Mononuclear cell (primary cell): ENCODE data around the gene PYGB. TPM values are rescaled to one million over a fixed set of nuclear protein-coding genes. Genes with fewer than 3 reads are reported as not detected.
"Not testable (repeated sequence)": the region's sequence is repeated elsewhere in the genome, so short reads cannot be mapped to it uniquely, and the experiment has no call there.

Experiments used
- H3K27me3 ChIP-seq: 2 replicates; pipeline ENCODE4 v1.6.0; 2011; ENCODE audit warnings: low read length, control low read depth; ENCODE audit not compliant: insufficient read depth
- H3K4me1 ChIP-seq: 2 replicates; pipeline ENCODE4 v1.5.1; 2011; ENCODE audit warnings: mild to moderate bottlenecking, low read length, control low read depth; ENCODE audit not compliant: insufficient read depth
- H3K4me3 ChIP-seq: 2 replicates; pipeline ENCODE4 v1.5.1; 2011; ENCODE audit warnings: mild to moderate bottlenecking, low read length, moderate library complexity
- H3K9me3 ChIP-seq: 2 replicates; pipeline ENCODE4 v1.5.1; 2011; ENCODE audit warnings: low read depth, mild to moderate bottlenecking, control low read depth, low read length
- total RNA-seq: library from RNA; depleted of rRNA; stranded (reverse); fragments of >200 nt; gene quantifications from one replicate; pipeline ENCODE4 v1.2.3, GENCODE V29; 2012

The PYGB gene
- total RNA-seq, 1 donor, result 24.8 TPM

GRCh38 chr20:25308083-25308491 lies 60.2 kb downstream of the PYGB start:
- H3K4me1 ChIP-seq, result peaks cover 21% of the 10 kb centered on the region
- no peak overlapping the region for H3K4me3 ChIP-seq
- H3K27me3 ChIP-seq, result no peaks in the 10 kb centered on the region
- no peaks in the 10 kb centered on the region for H3K9me3 ChIP-seq

DNA sequence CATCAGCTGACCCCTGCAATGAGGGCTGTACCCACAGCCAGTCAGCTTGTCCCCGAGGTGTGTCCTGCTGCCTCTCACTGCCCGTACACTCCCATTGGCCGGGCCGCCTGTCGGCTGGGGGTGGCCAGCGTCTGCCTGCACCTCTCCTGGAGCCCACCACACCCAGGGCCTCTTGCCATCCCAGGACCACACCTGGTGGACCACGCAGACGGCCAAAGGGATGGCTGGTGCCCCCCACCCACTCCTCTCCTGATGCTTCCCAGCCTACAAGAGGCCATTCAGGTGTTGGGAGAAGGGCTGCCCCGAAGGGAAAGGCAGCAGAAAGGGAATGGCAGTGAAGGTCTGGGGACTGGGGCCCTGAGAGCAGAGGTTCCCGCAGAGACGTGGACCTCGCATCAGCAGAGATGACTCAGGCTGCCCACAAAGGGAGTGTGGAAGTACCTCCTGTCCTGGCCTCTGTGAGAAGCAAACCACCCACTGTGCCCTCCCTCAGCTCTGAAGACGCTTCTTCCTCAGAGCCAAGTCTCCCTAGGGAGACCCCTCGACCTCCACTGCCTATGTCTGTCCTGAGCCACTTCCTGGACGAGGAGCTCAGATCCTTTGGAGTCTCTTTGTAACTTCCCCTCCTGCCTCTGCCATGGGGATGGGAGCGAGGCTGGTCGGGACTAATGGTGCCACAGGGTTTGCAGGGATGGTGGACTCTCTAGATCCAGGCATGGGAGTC lies 60.9 kb downstream of the PYGB start:
- no peak overlapping the region for H3K4me3 ChIP-seq
- peaks cover 21% of the 10 kb centered on the region for H3K4me1 ChIP-seq
- no peaks in the 10 kb centered on the region for H3K27me3 ChIP-seq
- H3K9me3 ChIP-seq, result no peaks in the 10 kb centered on the region

GRCh38 chr20:25309395-25310267 lies 61.7 kb downstream of the PYGB start:
- Histone ChIP-seq H3K4me1 (peaks cover 21% of the 10 kb centered on the region), H3K9me3 (no peaks in the 10 kb centered on the region), H3K27me3 (no peaks in the 10 kb centered on the region), H3K4me3 (no peak overlapping the region)

- Histone ChIP-seq H3K4me3 (no peak overlapping the region), H3K9me3 (no peaks in the 10 kb centered on the region), H3K4me1 (peaks cover 21% of the 10 kb centered on the region), H3K27me3 (no peaks in the 10 kb centered on the region)
Measured at GRCh38 chr20:25310268-25310920, 62.5 kb downstream of the PYGB start.

DNA sequence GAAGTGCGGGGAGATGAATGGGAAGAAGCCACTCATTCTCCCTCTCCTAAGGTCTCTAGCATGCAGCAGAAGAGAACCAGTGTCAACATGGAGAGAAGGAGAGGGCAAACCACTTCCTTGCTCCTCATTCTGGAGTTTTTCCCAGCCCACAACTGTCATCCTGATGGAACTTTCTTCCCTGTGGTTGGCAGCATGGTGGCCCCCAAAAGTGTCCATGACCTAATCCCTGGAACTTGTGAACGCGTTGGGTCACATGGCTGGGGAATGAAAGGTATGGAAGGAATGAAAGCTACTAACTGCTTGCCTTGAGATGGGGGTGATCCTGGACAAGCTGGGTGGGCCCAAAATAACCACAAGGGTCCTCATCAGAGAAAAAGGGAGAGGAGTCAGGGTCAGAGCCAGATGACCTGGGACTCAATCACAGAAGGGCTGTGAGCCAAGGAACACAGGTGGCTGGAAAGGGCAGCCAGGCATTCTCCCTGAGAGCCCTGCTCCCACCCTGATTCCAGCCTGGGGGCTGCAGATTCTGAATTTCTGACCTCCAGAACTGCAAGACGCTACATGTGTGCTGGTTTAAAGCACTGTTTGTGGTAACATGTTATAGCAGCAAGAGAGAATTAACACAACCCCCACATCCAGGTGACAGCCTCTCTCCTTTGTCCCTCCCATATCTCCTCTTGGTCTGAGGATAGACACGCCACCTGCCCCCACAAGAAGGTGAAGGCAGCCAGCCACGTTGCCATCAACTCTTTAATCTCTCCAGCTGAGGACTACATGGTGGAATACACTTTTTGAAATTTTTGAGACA lies 63.2 kb downstream of the PYGB start:
- Histone ChIP-seq H3K4me1 (peaks cover 21% of the 10 kb centered on the region), H3K27me3 (no peaks in the 10 kb centered on the region), H3K9me3 (no peaks in the 10 kb centered on the region), H3K4me3 (no peak overlapping the region)

- H3K9me3 ChIP-seq, H3K4me3 ChIP-seq, H3K27me3 ChIP-seq: not testable (repeated sequence)
Measured at GRCh38 chr20:25312716-25313115, 64.8 kb downstream of the PYGB start.

GRCh38 chr20:25313593-25313992 lies 65.7 kb downstream of the PYGB start:
- H3K4me3 ChIP-seq, result no peak overlapping the region
- H3K4me1 ChIP-seq, result peaks cover 38% of the 10 kb centered on the region
- H3K9me3 ChIP-seq, result no peaks in the 10 kb centered on the region
- H3K27me3 ChIP-seq, result no peaks in the 10 kb centered on the region

More at GRCh38 chr20:25312716-25313115, 64.8 kb downstream of the PYGB start:
- peaks cover 29% of the 10 kb centered on the region for H3K4me1 ChIP-seq

DNA sequence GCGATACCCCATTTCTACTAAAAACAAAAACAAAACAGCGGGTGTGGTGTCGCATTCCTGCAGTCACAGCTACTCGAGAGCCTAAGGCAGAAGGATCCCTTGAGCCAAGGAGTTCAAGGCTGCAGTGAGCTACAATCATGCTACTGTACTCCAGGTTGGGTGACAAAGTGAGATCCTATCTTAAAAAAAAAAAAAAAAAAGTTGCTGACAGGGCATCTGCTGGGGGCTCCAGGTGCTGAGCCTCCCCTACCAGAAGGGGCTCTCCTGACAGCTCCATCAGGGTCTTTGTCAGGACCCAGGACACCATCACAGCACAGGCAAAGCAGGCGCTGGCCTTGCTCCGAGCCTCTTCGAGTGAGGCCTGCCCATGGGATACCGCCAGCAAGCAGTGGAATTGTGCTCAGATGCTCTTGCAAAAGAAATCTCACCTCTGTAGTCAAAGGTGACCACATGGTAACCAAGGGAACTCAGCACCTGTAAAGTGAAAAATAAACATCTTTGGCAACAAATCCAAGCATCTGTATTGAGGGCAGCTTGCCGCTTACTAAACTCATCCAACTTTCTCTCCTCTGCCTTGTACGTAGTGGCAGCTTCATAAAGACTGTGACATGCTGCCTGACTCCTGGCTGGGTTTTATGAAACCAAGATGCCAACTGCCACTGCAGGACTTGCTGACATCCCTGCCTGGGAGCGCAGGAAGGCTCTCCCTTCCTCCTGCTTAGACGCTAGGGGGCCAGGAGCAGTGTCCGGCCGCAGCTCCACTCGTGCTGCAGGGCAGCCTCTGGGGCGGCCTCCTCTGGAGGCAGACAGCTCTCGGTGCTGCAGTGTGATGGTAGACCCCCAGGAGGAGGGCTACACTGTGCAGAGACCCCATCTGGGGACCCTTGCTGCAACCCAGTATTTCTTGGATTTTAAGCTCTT lies 66.9 kb downstream of the PYGB start:
- Histone ChIP-seq H3K27me3 (no peaks in the 10 kb centered on the region), H3K4me1 (peaks cover 47% of the 10 kb centered on the region), H3K9me3 (no peaks in the 10 kb centered on the region), H3K4me3 (no peak overlapping the region)

DNA sequence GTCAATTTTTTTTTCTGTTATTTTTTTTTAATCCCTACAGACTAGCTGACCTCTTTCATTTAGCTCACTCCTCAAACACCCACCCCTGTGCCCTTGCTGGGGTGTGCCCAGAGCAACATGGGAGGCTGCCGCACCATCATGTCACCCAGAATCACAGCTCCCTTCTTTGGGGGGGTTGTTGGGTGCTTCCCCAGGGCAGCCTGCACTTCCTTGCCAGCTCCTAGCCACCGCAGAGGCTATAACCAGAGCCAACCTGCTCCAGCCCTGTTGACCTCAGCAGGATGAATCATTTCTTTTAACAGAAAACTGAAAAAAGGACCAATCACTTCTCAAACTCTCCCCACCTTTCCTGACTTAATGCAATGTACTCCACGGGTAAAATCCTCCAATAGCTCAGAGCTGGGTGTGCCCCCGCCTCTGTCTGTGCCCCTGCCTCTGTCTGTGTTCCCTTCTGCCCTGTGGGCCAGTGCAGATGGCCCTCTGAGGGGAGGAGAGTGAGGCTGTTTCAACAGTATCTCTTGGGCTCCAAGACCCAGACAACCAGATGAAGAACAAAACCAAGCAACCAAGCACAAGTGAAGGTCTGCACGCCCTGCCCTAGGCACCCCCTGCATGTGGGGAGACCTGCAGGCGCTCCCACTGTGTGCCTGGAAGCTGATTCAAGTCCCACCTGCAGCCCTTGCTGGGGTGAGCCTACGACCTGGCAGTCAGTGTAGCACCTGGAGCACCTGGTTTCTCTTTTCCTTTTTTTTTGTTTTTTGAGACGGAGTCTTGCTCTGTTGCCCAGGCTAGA lies 67.7 kb downstream of the PYGB start:
- Histone ChIP-seq H3K4me1 (peaks cover 43% of the 10 kb centered on the region), H3K4me3 (no peak overlapping the region), H3K27me3 (no peaks in the 10 kb centered on the region), H3K9me3 (no peaks in the 10 kb centered on the region)

DNA sequence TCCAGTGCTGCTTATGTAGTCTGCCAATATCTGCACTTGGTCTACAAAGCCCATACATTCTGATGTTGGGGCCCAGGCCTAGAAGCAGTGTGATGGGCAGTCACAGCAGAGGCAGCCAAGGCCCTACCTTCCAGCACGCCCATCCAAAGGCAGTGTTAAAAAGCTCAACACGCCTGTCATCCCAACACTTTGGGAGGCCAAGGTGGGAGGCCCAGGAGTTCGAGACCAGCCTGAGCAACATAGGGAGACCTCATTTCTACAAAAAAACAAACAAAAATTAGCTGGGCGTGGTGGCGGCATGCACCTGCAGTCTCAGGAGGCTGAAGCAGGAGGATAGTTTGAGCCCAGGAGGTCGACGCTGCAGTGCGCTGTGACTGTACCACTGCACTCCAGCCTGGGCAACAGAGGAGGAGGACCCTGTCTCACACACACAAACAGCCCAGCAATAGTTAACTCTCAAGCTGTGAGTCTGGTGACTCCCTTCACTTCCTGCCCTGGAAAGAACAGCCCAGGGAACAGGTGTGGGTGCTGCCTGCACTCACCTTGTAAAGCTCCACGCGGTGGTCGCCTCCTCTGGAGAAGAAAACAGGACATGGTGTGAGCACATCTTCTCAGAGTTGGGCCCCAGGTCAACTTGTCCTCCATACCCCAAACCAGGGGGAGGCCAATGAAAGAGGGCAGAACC lies 68.8 kb downstream of the PYGB start:
- Histone ChIP-seq H3K27me3 (no peaks in the 10 kb centered on the region), H3K4me1 (peaks cover 36% of the 10 kb centered on the region), H3K9me3 (no peaks in the 10 kb centered on the region), H3K4me3 (no peak overlapping the region)

GRCh38 chr20:25317351-25318075 lies 69.6 kb downstream of the PYGB start:
- Histone ChIP-seq H3K4me1 (peaks cover 36% of the 10 kb centered on the region), H3K4me3 (no peak overlapping the region), H3K9me3 (no peaks in the 10 kb centered on the region), H3K27me3 (no peaks in the 10 kb centered on the region)

- H3K4me3 ChIP-seq, result no peak overlapping the region
- no peaks in the 10 kb centered on the region for H3K9me3 ChIP-seq
- H3K4me1 ChIP-seq, result peaks cover 38% of the 10 kb centered on the region
- H3K27me3 ChIP-seq, result no peaks in the 10 kb centered on the region
Measured at GRCh38 chr20:25318471-25319240, 70.8 kb downstream of the PYGB start.
